ENCODE measurements around the gene LINC01488. TPM values are rescaled to one million over a fixed set of nuclear protein-coding genes. Genes with fewer than 3 reads are reported as not detected.
A peak's percentile ranks its signal among the peaks of the same experiment; 100 is the strongest.

The LINC01488 gene
- not detected for polyA plus RNA-seq (2012; ENCODE audit: insufficient read depth, insufficient read length)

DNA sequence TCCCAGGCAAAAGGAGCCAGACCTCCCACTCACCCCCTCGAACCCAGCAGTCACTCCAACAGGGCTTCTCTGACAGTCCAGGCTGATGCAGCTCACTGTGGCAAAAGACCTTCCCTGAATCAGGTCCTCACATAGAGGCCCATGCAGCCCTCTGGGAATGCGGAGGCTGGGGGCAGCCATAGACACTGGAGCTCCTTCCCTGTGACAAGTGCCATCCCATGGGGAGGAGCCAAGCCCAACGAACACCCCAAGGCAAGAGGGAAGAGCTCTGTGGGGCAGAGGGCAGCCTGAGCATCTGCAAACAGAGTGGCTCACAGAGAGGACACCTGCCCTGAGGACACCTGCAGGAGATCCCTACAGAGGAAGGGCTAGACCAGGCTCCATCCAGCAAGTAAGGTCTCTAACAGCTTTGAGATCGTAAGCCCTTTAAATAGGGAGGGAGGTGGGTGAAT is at the start of gene LINC01488:
Gene LINC01488 (plus strand): TSS at position 271 of the 452 bp plus-strand sequence.
- H3K4me3 ChIP-seq (ENCODE audit: low read length): no peak within 1 kb of the TSS
- DNase-seq (ENCODE audit: low read depth, low spot score): no peak

DNA sequence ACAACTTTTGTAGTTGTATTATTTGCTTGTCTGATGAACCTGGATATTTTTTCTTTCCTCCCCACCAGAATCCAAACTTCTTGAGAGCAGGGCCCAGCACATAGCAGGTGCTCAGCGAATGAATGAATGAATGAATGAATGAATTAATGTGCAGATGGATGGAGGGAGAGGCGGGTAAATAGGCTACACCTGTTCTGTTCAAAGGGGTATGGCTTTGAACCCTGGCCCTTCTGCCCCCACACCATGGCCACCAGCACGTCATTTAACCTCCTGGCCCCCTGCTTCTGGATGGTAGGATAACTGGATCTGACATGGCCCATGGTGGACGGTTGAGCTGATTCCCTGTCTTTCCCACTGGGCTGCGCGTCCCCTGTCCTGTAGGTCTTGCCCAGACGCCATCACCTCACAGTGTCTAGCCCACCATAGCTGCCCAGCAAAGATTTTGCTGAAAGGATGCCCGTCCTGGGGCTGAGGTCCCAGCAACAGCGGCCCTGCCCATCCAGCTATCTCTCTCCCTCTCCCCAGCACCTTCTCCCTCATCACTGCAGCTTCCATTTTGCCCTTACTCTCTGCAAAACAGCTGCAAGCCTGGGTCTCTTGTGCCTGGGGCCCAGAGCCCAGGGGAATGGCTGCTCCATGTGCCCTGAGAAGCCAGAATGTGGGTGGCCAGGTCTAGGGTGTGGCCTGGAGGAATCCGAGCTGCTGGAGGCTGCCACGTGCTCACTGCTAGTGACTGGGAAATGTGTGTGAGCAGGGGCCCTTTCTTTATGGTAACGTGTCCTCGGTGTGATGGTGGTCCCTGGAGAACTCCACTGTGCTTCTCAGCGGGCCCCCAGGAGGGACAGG is 49.3 kb upstream of the LINC01488 start:
- no peak overlapping the region for H3K4me3 ChIP-seq (ENCODE audit: low read length)
- no peak for DNase-seq (ENCODE audit: low read depth, low spot score)

DNA sequence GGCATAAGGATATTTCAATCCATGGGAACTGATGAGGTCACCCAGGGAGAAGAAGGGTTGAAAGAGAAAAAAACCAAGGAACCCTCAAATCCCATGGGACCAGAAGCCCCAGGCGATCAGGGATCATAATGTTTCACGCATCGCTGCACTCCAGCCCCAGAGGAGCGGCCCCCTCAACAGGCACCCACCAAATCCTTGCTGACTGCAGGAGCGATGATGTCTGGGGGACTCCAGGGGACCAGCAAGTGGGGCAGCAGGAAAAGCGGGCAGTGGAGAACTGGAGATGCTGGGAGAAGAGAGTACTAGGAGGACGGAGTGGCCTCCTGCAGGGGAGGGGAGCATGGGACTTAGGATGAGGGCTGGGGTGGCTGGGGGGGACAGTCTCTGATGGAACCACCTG is 47.7 kb upstream of the LINC01488 start:
- DNase-seq (ENCODE audit: low read depth, low spot score): no peak
- H3K4me3 ChIP-seq (ENCODE audit: low read length): no peak overlapping the region

DNA sequence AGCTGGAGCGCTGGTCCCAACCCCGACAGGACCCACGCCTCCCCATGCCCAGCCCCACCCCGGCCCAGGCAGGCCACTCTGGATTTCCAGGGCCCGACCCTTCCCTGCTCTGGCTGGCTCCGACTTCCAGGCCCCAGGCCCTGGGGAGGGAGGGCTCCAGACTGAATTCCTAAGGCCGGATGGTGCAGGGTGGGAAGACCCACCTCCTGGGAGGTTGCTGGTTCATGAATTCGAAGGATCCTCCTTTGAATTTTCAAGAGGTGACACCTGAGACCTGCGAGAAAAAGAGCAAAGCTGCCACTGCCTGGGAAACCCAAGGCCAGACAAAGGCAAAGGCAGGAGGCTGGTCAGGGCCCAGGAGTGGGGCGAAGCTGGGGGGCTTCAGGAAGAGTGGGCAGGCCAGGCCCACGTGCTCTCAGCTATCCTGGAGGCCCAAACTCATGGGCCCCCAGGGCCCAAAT is 47.0 kb upstream of the LINC01488 start:
- no peak for DNase-seq (ENCODE audit: low read depth, low spot score)
- H3K4me3 ChIP-seq (ENCODE audit: low read length): no peak overlapping the region

DNA sequence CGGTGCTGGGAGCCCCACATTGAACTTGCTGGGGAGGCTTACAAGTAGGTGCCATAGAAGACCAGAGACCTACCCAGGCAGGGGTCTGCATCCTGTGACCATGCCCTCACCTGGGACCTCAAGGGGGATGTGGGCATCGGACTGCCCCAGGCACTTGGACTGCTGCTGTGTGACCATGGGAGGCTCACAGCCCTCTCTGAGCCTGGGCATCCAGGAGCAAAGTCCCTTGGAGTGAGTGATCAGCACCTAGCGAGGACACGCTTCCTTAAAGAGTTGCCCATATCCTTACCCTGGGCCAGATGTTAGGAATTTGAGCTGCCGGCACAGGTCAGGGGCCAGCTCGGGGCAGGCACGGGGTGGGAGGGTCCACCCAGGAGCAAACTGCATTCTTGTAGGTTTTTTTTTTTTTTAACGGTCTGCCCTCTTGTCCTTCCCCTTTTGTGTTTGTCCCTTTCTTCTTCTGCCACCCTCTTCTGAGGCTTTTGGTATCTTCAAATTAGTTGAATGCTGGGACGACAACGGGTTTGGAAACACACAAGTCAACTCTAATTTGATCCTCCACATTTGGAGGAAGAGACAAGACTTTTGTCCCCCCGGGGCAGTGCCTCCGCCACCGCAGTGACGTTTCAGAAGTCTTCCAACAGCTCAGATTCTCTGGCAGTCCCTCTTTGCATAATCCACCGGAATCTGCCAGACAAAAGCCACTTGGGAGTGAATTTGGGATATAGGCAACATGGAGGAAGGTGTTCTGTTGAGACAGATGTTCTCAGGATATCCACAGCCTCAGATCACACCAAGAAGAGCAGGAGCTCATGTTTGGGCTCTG is 46.1 kb upstream of the LINC01488 start:
- H3K4me3 ChIP-seq (ENCODE audit: low read length): no peak overlapping the region
- DNase-seq (ENCODE audit: low read depth, low spot score): no peak

DNA sequence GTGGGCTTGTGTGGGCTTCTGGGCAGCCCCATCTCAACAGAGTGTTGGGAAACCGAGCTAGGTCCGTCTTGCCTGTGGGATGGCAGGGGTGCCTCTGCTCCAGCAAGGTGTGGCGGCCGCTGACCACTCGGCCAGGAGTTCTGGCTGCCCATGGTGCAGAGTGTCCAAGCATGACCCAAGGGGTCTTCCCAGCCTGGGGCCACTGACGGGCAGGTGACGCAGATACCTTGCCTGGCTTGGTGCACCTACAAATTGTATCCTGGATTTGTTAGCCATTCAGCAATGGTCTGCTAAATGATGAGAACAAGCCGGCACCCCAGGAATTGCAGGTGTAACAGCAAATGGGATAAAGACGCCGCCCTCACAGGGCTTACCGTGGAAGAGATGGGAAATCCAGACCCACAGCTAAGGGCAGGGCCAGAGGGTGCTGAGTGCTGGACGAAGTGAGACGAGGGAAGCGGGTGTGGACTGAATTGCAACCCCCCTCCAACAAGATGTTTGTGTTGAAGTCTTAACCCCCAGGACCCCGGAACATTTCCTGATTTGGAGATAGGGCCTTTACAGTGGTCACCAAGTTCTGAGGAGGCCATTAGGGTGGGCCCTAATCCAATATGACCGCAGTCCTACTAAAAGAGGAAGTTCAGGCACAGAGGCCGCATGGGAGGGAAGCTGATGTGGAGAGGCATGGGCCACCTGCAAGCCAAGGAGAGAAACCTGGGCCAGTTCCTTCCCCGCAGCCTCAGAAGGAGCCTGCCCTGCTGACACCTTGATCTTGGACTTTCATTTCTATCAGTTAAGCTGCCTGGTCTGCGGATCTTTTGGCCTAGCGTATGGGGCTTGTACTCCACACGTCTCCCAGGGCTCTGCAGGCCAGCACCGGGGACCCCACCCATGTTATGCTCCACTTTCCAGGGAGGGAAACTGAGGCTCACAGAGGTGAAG is 45.2 kb upstream of the LINC01488 start:
- H3K4me3 ChIP-seq (ENCODE audit: low read length): no peak overlapping the region
- DNase-seq (ENCODE audit: low read depth, low spot score): no peak

DNA sequence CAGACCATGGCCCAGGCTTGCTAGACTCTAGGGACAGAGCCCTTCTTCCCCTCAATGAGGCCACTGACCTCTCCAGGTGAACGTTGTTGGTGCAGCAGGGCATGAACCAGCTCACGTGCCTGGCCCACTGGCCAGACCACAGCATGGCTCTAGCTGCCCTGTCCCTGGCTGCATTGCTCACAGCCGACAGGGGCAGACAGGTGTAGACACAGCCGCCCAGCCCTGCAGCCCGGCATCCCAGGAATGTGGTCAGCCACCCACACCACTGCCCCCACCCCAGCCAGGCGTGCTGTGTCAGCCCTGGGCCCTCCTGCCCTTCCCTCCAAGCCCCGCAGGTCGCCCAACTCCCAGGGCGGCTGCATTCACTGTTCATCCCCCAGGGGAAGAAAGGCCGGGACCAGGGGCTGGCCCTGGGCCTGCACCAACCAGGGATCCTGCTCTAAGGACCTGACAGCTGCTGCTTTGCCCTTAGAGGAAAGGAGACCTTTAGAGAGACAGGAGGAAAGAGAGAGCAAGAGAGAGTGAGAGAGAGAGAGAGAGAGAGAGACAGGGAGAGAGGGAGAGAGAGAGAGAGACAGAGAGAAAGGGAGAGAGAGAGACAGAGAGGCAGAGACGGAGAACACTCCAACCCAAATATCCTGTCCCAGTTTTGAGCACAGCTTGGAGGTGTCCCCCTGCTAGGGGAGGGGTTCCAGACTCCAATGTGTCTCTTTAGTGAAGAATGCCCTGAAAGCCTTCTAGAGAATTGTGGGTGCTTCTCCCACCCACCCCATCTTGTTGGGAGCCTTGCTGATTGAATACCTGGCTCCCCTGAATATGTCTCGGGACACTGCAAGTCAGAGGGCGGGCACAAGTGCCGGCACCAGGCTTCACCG is 44.2 kb upstream of the LINC01488 start:
- no peak overlapping the region for H3K4me3 ChIP-seq (ENCODE audit: low read length)
- DNase-seq (ENCODE audit: low read depth, low spot score): no peak

DNA sequence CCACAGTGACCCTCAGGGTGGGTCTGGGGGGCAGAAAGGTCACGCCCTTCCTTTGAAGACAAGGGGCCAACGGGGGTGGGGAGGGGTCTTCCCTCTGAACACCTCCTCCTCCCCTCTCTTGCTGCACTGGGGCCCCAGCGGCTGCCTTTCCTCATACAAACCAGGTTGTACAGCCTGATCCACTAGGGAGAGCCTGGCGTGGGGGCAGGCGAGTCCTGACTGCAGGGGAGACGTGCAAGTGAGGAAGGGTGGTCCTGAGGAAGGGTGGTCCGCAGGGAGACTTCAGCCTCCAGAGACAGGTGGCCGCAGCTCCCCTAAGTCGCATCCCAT is 43.6 kb upstream of the LINC01488 start:
- H3K4me3 ChIP-seq (ENCODE audit: low read length): no peak overlapping the region
- no peak for DNase-seq (ENCODE audit: low read depth, low spot score)

DNA sequence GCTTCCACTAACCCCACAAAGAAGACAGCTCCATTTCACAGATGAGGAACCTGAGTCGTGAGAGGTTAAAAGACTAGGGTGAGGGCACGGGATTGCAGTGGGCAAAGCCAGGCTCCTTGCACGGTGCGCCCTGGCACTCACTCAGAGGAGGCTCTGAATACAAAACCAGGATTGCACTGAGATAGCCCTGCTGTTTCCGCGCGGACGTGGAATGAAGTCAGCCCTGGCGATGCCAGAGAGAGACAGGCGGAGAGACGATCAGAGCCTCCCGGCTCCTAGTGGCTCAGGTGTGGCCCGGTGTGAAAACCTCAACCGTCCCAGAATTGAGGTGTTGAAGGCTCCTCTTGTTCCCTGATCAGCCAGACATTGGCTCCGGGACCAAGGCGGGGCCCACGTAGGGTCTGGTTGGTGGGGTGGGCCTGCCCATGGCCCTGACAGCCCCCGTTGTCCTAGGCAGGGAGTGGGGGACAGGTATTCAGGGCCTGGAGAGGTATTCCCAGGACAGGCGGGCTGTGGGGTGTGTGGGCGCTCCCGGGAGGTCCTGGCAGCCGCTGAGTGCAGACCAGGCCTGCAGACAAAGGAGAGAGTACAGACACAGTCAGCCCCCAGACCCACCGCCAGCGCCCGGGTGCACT is 43.1 kb upstream of the LINC01488 start:
- DNase-seq (ENCODE audit: low read depth, low spot score): no peak
- H3K4me3 ChIP-seq (ENCODE audit: low read length): no peak overlapping the region

DNA sequence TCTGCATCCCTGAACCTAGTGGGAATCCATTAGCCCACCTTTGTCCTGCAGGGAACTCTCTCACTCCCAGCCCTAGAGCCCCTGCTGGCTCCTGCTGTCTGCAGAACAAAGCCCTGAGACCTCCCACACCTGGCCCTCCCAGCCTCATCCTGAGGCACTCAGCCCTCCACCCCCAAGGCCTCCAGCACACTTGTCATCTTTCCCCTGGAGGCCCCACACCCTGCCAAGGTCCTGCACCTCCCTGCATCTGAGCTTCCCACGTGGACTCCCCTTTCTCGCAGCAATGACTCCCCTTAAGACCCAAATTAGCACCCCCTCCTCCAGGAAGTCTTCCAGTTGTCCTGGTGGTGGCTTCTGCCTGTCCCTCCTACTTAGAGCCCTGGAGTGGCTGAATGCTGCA is 42.3 kb upstream of the LINC01488 start:
- DNase-seq (ENCODE audit: low read depth, low spot score): no peak
- no peak overlapping the region for H3K4me3 ChIP-seq (ENCODE audit: low read length)

DNA sequence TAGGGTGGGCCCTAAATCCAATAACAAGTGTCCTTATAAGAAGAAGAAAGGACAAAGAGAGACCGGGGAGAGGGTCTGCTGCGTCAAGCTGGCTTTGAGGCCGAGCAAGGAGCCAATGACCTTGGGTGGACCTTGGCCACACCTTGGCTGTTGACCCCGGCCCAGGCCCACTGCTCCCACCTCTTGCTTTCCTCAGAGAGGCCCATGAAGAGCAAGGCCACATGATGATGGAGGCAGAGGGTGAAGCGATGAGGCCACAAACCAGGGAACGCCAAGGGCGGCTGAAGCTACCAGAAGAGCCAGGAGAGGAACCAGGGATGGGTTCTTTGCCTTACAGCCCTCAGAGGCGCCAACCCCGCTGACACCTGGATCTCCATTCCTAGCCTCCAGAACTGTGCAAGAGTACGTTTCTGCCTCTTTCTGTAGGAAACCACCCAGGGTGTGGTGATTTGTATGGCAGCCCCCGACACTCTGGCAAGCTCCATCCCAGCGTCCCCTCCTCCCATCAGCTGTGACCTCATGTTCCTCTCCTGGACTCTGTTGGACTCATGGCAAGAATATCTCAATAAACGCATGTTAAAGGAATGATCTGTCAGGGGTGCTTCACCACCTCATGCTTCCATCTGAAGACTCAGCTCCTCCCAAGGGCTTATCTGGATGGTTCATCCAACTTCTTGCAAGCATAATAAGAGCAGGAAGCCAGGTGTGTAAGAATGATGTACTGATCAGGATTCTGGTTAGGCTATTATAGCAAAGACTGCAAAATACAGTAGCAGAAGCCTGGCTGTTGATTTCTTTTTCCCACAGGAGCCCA is 41.6 kb upstream of the LINC01488 start:
- no peak for DNase-seq (ENCODE audit: low read depth, low spot score)
- H3K4me3 ChIP-seq (ENCODE audit: low read length): no peak overlapping the region

DNA sequence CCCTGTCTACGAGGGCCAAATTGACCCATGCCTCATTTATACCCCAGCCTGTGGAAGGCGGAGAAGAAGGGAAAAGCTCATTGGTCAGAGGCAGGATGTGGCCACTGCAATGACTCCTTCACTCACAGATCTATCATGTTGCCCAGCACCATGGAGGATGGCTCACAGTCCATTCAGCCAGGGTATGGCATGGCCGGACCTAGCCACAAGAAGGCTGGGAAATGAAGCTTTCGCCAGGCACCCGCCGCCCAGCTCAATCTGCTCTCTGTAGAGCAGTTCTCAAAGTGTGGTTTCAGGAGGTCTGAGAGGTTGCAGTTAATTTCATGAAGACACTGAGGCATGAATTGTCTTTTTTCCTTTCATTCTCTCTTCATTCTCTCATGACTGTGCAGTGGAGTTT is 40.6 kb upstream of the LINC01488 start:
- no peak for DNase-seq (ENCODE audit: low read depth, low spot score)

DNA sequence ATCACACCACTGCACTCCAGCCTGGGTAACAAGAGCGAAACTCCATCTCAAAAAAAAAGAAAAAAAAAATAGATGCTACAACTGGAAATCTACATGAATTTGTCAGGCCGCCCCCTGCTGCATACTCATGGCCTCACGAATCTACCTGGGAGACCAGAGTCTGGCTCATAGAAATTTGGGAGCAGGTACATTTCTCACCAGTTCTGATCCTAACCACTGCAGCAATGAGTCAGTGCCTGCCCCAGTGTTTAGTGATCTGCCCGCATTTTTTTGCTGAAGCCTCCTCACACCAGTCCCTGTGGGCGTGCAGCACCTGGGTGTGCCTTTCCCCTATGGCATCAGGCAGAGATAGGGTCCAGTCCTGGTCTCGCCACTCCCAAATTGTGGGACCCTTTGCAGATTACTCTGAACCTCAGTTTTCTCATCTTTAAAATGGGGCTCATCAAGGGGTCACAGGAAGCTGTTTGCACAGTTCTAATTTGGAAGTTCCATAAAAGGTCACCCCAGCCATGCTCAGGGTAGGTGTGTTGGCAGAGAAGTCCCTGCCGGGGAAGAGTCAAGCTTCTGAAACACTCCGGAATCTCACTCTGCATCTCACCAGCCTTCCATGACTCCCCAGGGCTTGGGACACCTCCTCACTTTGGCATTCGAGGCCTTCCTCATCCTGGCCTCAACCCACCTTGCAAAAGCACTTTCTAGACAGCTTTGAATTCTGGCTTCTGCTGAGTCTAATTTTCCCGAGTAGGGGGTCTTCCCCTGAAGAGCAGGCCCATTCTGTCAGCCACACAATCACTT is 39.3 kb upstream of the LINC01488 start:
- DNase-seq (ENCODE audit: low read depth, low spot score): no peak
- no peak overlapping the region for H3K4me3 ChIP-seq (ENCODE audit: low read length)

More for the DNA sequence above, 40.6 kb upstream of the LINC01488 start:
- H3K4me3 ChIP-seq (ENCODE audit: low read length): no peak overlapping the region

DNA sequence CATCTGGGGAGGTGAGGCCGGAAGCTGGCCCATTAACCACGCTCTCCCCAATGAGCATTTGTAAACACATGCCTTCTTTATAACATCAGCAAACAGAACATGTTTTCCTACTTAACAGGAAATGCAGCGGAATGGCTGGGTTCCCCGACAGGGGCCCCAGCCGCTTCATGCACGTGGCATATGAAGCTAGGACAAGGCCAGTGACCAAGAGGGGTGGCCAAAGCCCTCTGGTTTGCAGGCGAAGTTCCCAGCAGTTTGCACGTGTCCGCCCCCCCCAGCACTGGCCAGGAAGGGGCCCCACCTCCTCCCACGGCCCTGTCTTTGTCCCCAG is 38.7 kb upstream of the LINC01488 start:
- no peak overlapping the region for H3K4me3 ChIP-seq (ENCODE audit: low read length)
- no peak for DNase-seq (ENCODE audit: low read depth, low spot score)

DNA sequence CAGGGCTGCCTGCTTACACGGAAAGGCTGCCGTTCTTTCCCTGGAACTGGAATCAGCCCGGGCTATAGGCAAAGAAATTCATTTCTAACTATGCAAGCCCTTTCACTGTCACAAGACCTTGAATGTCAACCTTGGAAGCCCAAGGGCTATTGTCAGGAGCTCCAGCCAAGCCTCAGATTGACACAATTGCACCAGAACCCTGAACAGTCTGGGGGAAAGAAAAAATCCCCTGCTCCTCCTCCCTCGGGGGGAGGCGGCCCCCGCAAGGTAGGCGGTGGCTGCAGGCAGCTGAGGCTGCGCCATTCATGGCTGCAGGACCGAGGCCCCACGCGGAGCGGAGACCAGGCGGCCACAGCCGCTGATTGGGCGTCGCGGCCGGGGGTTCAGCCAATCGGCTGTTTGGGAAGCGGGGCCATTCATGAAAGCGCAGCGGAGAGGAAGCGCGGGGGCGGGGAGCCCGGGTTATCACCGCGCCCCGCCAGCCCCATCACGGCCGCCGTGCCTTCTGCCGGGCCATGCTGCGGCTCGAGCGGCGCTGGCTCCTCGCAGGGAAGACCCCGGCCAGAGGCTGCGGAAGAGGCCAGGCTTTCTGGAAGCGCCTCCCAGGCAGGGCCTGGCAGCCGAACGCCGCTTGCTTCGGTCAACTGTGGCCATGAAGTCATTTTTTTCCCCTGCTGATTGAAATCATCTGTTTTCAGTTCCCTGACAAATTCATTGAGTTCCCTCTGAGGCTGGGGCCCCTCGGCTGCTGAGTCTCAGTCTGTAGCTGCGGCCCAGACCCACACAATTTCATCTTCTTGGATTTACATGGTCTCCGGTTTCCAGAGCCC is 38.1 kb upstream of the LINC01488 start:
- H3K4me3 ChIP-seq (ENCODE audit: low read length): peak overlapping the region; percentile 32
- peak; percentile 72 for DNase-seq (ENCODE audit: low read depth, low spot score)

DNA sequence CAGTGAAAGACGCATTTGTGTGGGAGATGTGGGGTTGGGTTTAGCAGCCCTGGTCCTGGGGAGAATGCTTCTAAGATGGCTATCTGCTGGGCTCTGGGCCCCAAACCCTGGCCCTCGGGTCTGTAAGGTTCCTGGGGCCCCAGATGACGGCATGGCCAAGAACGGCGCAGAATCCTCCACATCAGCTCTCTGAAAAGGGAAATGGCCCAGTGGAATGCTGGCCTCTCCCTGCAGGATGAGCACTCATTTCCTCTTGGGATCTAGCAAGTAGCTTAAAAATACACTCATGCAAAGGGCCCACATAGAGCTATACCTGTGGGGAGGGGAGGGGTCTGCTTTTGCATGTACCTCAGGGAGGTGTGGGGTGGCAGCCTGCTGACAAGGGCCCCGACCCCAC is 37.5 kb upstream of the LINC01488 start:
- DNase-seq (ENCODE audit: low read depth, low spot score): no peak
- H3K4me3 ChIP-seq (ENCODE audit: low read length): no peak overlapping the region

All from Jurkat, Clone E6-1 (cell line).